Ascending aorta (tissue), 2 donors: Measurements from ENCODE around the gene SPACA7. TPM values are rescaled to one million over a fixed set of nuclear protein-coding genes. Genes with fewer than 3 reads are reported as not detected.

Experiments used
- DNase-seq, 2 donors: peaks; one replicate each; pipeline ENCODE4 v3.0.0-alpha.2; 2019; ENCODE audit warnings: low spot score in 2 of 2
- H3K27ac ChIP-seq, 2 donors: fragments of 200-600 bp; sonication (generic); one replicate each; pipeline ENCODE4 v1.5.1; 2016 to 2017; ENCODE audit warnings: mild to moderate bottlenecking in 1 of 2
- H3K27me3 ChIP-seq: fragments of 200-600 bp; sonication (generic); one replicate; pipeline ENCODE4 v1.5.1; 2017
- H3K36me3 ChIP-seq, 2 donors: fragments of 200-600 bp; sonication (generic); one replicate each; pipeline ENCODE4 v1.5.1; 2016
- H3K4me1 ChIP-seq, 2 donors: fragments of 200-600 bp; sonication (generic); one replicate each; pipeline ENCODE4 v1.5.1; 2016 to 2017; ENCODE audit warnings: mild to moderate bottlenecking in 1 of 2
- H3K4me3 ChIP-seq, 2 donors: fragments of 200-600 bp; sonication (generic); one replicate each; pipeline ENCODE4 v1.5.1; 2016 to 2017; ENCODE audit warnings: mild to moderate bottlenecking in 1 of 2
- H3K9me3 ChIP-seq, 2 donors: fragments of 200-600 bp; sonication (generic); one replicate each; pipeline ENCODE4 v1.5.1; 2016
- CTCF ChIP-seq, 3 experiments: fragments of 200-600 bp in 2 of 3; fragments of 450-650 bp in 1 of 3; sonication (generic) in 2 of 3; IDR thresholded peaks; one replicate each; pipeline ENCODE4 v1.5.1; 2016 to 2019; ENCODE audit warnings: antibody characterized with exemption in 3 of 3, mild to moderate bottlenecking in 1 of 3, moderate library complexity in 1 of 3
- intact Hi-C: fragments of 100-400 bp; cut with DNase I; formaldehyde crosslinking; loops from one replicate; pipeline ENCODE4 v1.15.1; 2023
- total RNA-seq: library from RNA; depleted of rRNA; stranded (reverse); fragments of >200 nt; gene quantifications from one replicate; pipeline ENCODE4 v1.1.0, GENCODE V29; 2016

Gene SPACA7
- total RNA-seq, 1 donor from 2014 or later = not detected

- no peak overlapping the region for H3K4me3 ChIP-seq
- TF ChIP-seq CTCF (IDR thresholded peaks at IDR 0.05) = no peak
- no peaks in the 10 kb centered on the region for H3K4me1 ChIP-seq
- H3K27ac ChIP-seq = no peak overlapping the region
- no peak for DNase-seq
- peaks cover 6% of the 10 kb centered on the region for H3K27me3 ChIP-seq
- H3K36me3 ChIP-seq = no peaks in the 10 kb centered on the region
- H3K9me3 ChIP-seq = no peaks in the 10 kb centered on the region
- intact Hi-C loops = no loop called here
Measured at GRCh38 chr13:112330479-112331381, 45.4 kb upstream of the SPACA7 start.

GRCh38 chr13:112331675-112332074 is 44.5 kb upstream of the SPACA7 start:
- Histone ChIP-seq H3K9me3 (no peaks in the 10 kb centered on the region), H3K4me1 (no peaks in the 10 kb centered on the region), H3K27me3 (peaks cover 6% of the 10 kb centered on the region), H3K4me3 (no peak overlapping the region), H3K36me3 (no peaks in the 10 kb centered on the region), H3K27ac (no peak overlapping the region)
- intact Hi-C loops = no loop called here
- no peak for TF ChIP-seq CTCF (IDR thresholded peaks at IDR 0.05)
- DNase-seq = no peak

GRCh38 chr13:112332727-112333126 is 43.4 kb upstream of the SPACA7 start:
- intact Hi-C loops = no loop called here
- no peaks in the 10 kb centered on the region for H3K4me1 ChIP-seq
- no peak overlapping the region for H3K27ac ChIP-seq
- no peaks in the 10 kb centered on the region for H3K36me3 ChIP-seq
- H3K4me3 ChIP-seq = no peak overlapping the region
- no peak for DNase-seq
- H3K9me3 ChIP-seq = no peaks in the 10 kb centered on the region
- H3K27me3 ChIP-seq = peaks cover 6% of the 10 kb centered on the region
- TF ChIP-seq CTCF (IDR thresholded peaks at IDR 0.05) = no peak

- no peak for DNase-seq
- H3K36me3 ChIP-seq = no peaks in the 10 kb centered on the region
- H3K4me3 ChIP-seq = no peak overlapping the region
- no peaks in the 10 kb centered on the region for H3K4me1 ChIP-seq
- TF ChIP-seq CTCF (IDR thresholded peaks at IDR 0.05) = no peak
- H3K27me3 ChIP-seq = peaks cover 6% of the 10 kb centered on the region
- H3K9me3 ChIP-seq = no peaks in the 10 kb centered on the region
- intact Hi-C loops = no loop called here
- H3K27ac ChIP-seq = no peak overlapping the region
Measured at GRCh38 chr13:112333756-112334543, 42.2 kb upstream of the SPACA7 start.

GRCh38 chr13:112335135-112335534 is 41.0 kb upstream of the SPACA7 start:
- H3K36me3 ChIP-seq = no peaks in the 10 kb centered on the region
- H3K9me3 ChIP-seq = no peaks in the 10 kb centered on the region
- no peak for DNase-seq
- no peak for TF ChIP-seq CTCF (IDR thresholded peaks at IDR 0.05)
- H3K4me3 ChIP-seq = no peak overlapping the region
- no peaks in the 10 kb centered on the region for H3K4me1 ChIP-seq
- H3K27ac ChIP-seq = no peak overlapping the region
- H3K27me3 ChIP-seq = peaks cover 6% of the 10 kb centered on the region
- intact Hi-C loops = no loop called here
